ENCODE measurements around the gene MSI2.

Gene MSI2

GRCh38 chr17:57612202-57613071, 356.1 kb downstream of the MSI2 start:
- Histone ChIP-seq H4K20me1 (ENCODE audit: insufficient read depth, low read length, poor library complexity, severe bottlenecking) (peaks cover 8% of the 10 kb centered on the region), H3K9me2 (replicated peaks; ENCODE audit: low read depth, low read length) (no peaks in the 10 kb centered on the region), H3K9me3 (ENCODE audit: insufficient read depth, low read depth, low read length) (no peaks in the 10 kb centered on the region), H3K9ac (ENCODE audit: low read depth, low read length, poor library complexity, severe bottlenecking) (no peak overlapping the region), H3K79me2 (ENCODE audit: insufficient read depth, low read length) (no peaks in the 10 kb centered on the region; the same call in 1 of the 2 replicates), H3K4me1 (ENCODE audit: insufficient read depth, low read length, poor library complexity, severe bottlenecking) (no peaks in the 10 kb centered on the region), H3K4me3 (ENCODE audit: low read length, poor library complexity, severe bottlenecking) (no peak overlapping the region), H3K4me2 (ENCODE audit: low read depth, low read length, poor library complexity, severe bottlenecking) (no peak overlapping the region), H3K36me3 (ENCODE audit: insufficient read depth, low read length) (peaks cover 67% of the 10 kb centered on the region), H2AFZ (ENCODE audit: low read length) (no peak overlapping the region), H3F3A (ENCODE audit: low read depth) (peaks cover 3% of the 10 kb centered on the region; the same call in 1 of the 2 replicates), H3K27me3 (ENCODE audit: insufficient read depth, low read length, poor library complexity, severe bottlenecking) (no peaks in the 10 kb centered on the region)
- TF ChIP-seq, protein P1, sequence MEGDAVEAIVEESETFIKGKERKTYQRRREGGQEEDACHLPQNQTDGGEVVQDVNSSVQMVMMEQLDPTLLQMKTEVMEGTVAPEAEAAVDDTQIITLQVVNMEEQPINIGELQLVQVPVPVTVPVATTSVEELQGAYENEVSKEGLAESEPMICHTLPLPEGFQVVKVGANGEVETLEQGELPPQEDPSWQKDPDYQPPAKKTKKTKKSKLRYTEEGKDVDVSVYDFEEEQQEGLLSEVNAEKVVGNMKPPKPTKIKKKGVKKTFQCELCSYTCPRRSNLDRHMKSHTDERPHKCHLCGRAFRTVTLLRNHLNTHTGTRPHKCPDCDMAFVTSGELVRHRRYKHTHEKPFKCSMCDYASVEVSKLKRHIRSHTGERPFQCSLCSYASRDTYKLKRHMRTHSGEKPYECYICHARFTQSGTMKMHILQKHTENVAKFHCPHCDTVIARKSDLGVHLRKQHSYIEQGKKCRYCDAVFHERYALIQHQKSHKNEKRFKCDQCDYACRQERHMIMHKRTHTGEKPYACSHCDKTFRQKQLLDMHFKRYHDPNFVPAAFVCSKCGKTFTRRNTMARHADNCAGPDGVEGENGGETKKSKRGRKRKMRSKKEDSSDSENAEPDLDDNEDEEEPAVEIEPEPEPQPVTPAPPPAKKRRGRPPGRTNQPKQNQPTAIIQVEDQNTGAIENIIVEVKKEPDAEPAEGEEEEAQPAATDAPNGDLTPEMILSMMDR (conservative IDR thresholded peaks at IDR 0.05; ENCODE audit: low read length), result no peak
- no peak for TF ChIP-seq EZH2phosphoT487 (IDR thresholded peaks at IDR 0.05; ENCODE audit: borderline replicate concordance)

DNA sequence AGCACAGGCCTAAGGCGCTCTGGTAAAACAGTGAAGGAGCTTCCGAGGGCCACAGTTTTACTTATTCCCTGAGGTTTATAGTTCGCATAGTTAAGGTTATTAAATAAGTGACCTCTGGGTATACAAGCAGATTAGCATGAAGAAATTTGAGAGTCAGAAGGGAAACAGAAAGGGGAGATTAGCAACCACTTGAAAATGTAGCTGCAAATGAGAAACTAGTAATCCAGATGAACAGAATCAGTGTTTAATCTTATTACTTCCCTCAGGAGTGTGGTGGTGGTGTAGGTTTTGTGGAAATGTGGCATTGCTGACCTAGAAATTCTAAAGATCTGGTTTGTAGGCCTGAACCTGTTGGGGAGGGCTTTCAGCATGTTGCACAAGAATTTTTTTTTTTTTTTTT, 358.4 kb downstream of the MSI2 start:
- peaks cover 3% of the 10 kb centered on the region; the same call in 1 of the 2 replicates for H3F3A ChIP-seq (ENCODE audit: low read depth)
- H2AFZ ChIP-seq (ENCODE audit: low read length), result no peak overlapping the region
- no peaks in the 10 kb centered on the region for H3K9me3 ChIP-seq (ENCODE audit: insufficient read depth, low read depth, low read length)
- H3K4me1 ChIP-seq (ENCODE audit: insufficient read depth, low read length, poor library complexity, severe bottlenecking), result no peaks in the 10 kb centered on the region
- TF ChIP-seq EZH2phosphoT487 (IDR thresholded peaks at IDR 0.05; ENCODE audit: borderline replicate concordance), result no peak
- TF ChIP-seq, protein P1 (conservative IDR thresholded peaks at IDR 0.05; ENCODE audit: low read length), result no peak
- no peak overlapping the region for H3K4me2 ChIP-seq (ENCODE audit: low read depth, low read length, poor library complexity, severe bottlenecking)
- H3K79me2 ChIP-seq (ENCODE audit: insufficient read depth, low read length), result no peaks in the 10 kb centered on the region
- no peaks in the 10 kb centered on the region for H3K9me2 ChIP-seq (replicated peaks; ENCODE audit: low read depth, low read length)
- no peaks in the 10 kb centered on the region for H3K27me3 ChIP-seq (ENCODE audit: insufficient read depth, low read length, poor library complexity, severe bottlenecking)
- peaks cover 8% of the 10 kb centered on the region for H4K20me1 ChIP-seq (ENCODE audit: insufficient read depth, low read length, poor library complexity, severe bottlenecking)
- H3K4me3 ChIP-seq (ENCODE audit: low read length, poor library complexity, severe bottlenecking), result no peak overlapping the region
- no peak overlapping the region for H3K9ac ChIP-seq (ENCODE audit: low read depth, low read length, poor library complexity, severe bottlenecking)
- H3K36me3 ChIP-seq (ENCODE audit: insufficient read depth, low read length), result peaks cover 62% of the 10 kb centered on the region

DNA sequence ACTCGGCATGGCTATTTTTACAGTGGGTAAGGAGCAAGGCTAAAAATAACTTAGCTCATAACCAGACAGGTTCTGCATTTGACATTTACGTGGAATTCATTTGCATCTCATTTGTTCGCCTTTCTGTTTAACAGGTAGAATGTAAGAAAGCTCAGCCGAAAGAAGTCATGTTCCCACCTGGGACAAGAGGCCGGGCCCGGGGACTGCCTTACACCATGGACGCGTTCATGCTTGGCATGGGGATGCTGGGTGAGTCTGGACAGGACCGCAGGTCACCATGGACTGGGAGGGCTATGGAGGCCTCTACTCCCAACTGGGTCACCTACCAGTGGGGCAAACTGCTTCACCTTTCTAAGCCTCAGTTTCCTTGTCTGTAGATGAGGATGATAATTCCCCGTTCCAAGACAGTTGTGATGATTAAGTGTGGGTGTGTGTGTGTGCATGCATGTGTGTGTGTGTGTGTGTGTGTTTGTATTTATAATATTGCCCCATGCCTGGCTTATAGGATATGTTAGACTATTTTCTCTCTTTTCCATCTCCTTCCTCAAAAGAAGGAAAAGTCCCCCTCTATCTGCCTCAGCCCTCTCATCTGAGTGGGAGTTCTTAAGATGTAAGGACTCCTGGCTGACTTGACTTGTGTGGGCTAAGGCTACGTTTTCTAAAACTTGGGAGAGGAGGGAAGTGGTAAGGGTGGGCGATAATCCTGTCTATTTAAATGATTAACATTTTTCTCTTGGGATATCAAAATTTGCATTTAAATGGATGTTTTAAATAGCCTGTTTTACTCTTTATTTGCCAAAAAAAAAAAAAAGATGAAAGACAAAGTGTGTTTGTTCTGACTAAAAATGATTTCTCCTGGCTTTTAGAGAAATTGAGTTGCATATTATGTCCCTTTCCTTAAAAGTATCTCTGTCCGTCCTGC, 359.8 kb downstream of the MSI2 start:
- Histone ChIP-seq H3K9ac (ENCODE audit: low read depth, low read length, poor library complexity, severe bottlenecking) (no peak overlapping the region), H3K9me3 (ENCODE audit: insufficient read depth, low read depth, low read length) (no peaks in the 10 kb centered on the region), H3K9me2 (replicated peaks; ENCODE audit: low read depth, low read length) (no peaks in the 10 kb centered on the region), H3K4me3 (ENCODE audit: low read length, poor library complexity, severe bottlenecking) (no peak overlapping the region), H4K20me1 (ENCODE audit: insufficient read depth, low read length, poor library complexity, severe bottlenecking) (peaks cover 8% of the 10 kb centered on the region), H3K79me2 (ENCODE audit: insufficient read depth, low read length) (no peaks in the 10 kb centered on the region), H2AFZ (ENCODE audit: low read length) (no peak overlapping the region), H3K4me1 (ENCODE audit: insufficient read depth, low read length, poor library complexity, severe bottlenecking) (no peaks in the 10 kb centered on the region), H3K36me3 (ENCODE audit: insufficient read depth, low read length) (peaks cover 73% of the 10 kb centered on the region), H3K4me2 (ENCODE audit: low read depth, low read length, poor library complexity, severe bottlenecking) (no peak overlapping the region), H3K27me3 (ENCODE audit: insufficient read depth, low read length, poor library complexity, severe bottlenecking) (no peaks in the 10 kb centered on the region), H3F3A (ENCODE audit: low read depth) (peaks cover 3% of the 10 kb centered on the region; the same call in 1 of the 2 replicates)
- no peak for TF ChIP-seq EZH2phosphoT487 (IDR thresholded peaks at IDR 0.05; ENCODE audit: borderline replicate concordance)
- TF ChIP-seq, protein P1 (conservative IDR thresholded peaks at IDR 0.05; ENCODE audit: low read length), result no peak
